GM23338 (cell line): ENCODE measurements around the gene TTLL6. TPM values are rescaled to one million over a fixed set of nuclear protein-coding genes. Genes with fewer than 3 reads are reported as not detected.

Source experiments
- ATAC-seq: fragments of 200-7000 bp; cut with Tn5 transposase; 3 replicates; pipeline ENCODE4 v1.9.1; 2020
- DNase-seq: peaks from one replicate; pipeline ENCODE4 v3.0.0-alpha.2; 2015; ENCODE audit warnings: low spot score
- H2AFZ ChIP-seq: fragments of 200-600 bp; sonication (generic); 2 replicates; pipeline ENCODE4 v1.8.0; 2016; ENCODE audit warnings: antibody characterized with exemption, mild to moderate bottlenecking, moderate library complexity
- H3F3A ChIP-seq: fragments of 200-600 bp; sonication (generic); replicated peaks from 2 replicates; pipeline ENCODE4 v1.8.0; 2017; ENCODE audit warnings: antibody characterized with exemption, mixed run types, low read depth
- H3K27ac ChIP-seq: fragments of 200-600 bp; sonication (generic); 2 replicates; pipeline ENCODE4 v1.6.1; 2016; ENCODE audit warnings: low read depth
- H3K27me3 ChIP-seq: fragments of 200-600 bp; sonication (generic); 2 replicates; pipeline ENCODE4 v1.8.0; 2016; ENCODE audit warnings: mild to moderate bottlenecking, mixed run types, moderate library complexity; ENCODE audit not compliant: insufficient read depth
- H3K36me3 ChIP-seq: fragments of 200-600 bp; sonication (generic); 2 replicates; pipeline ENCODE4 v1.8.0; 2016; ENCODE audit warnings: mild to moderate bottlenecking; ENCODE audit not compliant: insufficient read depth
- H3K4me1 ChIP-seq: fragments of 200-600 bp; sonication (generic); 2 replicates; pipeline ENCODE4 v1.8.0; 2016; ENCODE audit warnings: mild to moderate bottlenecking, moderate library complexity; ENCODE audit not compliant: insufficient read depth
- H3K4me2 ChIP-seq: fragments of 200-600 bp; sonication (generic); 2 replicates; pipeline ENCODE4 v1.7.1; 2017; ENCODE audit warnings: mixed run types
- H3K4me3 ChIP-seq: fragments of 200-600 bp; sonication (generic); 2 replicates; pipeline ENCODE4 v1.6.1; 2016; ENCODE audit warnings: mixed run types
- H3K79me2 ChIP-seq: fragments of 200-600 bp; sonication (generic); replicated peaks from 2 replicates; pipeline ENCODE4 v1.8.0; 2017; ENCODE audit warnings: mild to moderate bottlenecking; ENCODE audit not compliant: insufficient read depth
- H3K9me2 ChIP-seq: fragments of 200-600 bp; sonication (generic); 2 replicates; pipeline ENCODE4 v1.8.0; 2017; ENCODE audit not compliant: insufficient read depth
- H4K20me1 ChIP-seq: fragments of 200-600 bp; sonication (generic); replicated peaks from 2 replicates; pipeline ENCODE4 v1.8.0; 2017; ENCODE audit warnings: mild to moderate bottlenecking; ENCODE audit not compliant: insufficient read depth
- H3K27ac Mint-ChIP-seq: 2 replicates; pipeline ENCODE4 v1.8.0; 2020; ENCODE audit warnings: inconsistent platforms, mild to moderate bottlenecking, moderate library complexity, mixed read lengths
- H3K27me3 Mint-ChIP-seq: 3 replicates; pipeline ENCODE4 v1.8.0; 2022; ENCODE audit warnings: low read depth, mild to moderate bottlenecking, moderate library complexity, mixed read lengths, inconsistent platforms; ENCODE audit not compliant: insufficient read depth, poor library complexity
- H3K36me3 Mint-ChIP-seq: 3 replicates; pipeline ENCODE4 v1.8.0; 2021; ENCODE audit warnings: low read depth, mild to moderate bottlenecking, inconsistent platforms, moderate library complexity, mixed read lengths
- H3K4me1 Mint-ChIP-seq: 3 replicates; pipeline ENCODE4 v1.8.0; 2020; ENCODE audit warnings: mild to moderate bottlenecking, inconsistent platforms, mixed read lengths
- H3K4me3 Mint-ChIP-seq: 3 replicates; pipeline ENCODE4 v1.8.0; 2021; ENCODE audit warnings: moderate library complexity, mild to moderate bottlenecking, inconsistent platforms, mixed read lengths
- H3K9me3 Mint-ChIP-seq: 3 replicates; pipeline ENCODE4 v1.8.0; 2020; ENCODE audit warnings: moderate library complexity, mild to moderate bottlenecking, inconsistent platforms, mixed read lengths
- EZH2 ChIP-seq: fragments of 200-600 bp; sonication (generic); IDR thresholded peaks from one replicate; pipeline ENCODE4 v1.8.0; 2017; ENCODE audit warnings: antibody characterized with exemption, mild to moderate bottlenecking, low read depth; ENCODE audit not compliant: unreplicated experiment
- JUNB ChIP-seq: IDR thresholded peaks from one replicate; pipeline ENCODE4 v1.6.1; 2016; ENCODE audit warnings: antibody characterized with exemption; ENCODE audit not compliant: unreplicated experiment
- NANOG ChIP-seq: IDR thresholded peaks from 2 replicates; pipeline ENCODE4 v1.6.1; 2016; ENCODE audit warnings: antibody characterized with exemption, borderline replicate concordance
- REST ChIP-seq: IDR thresholded peaks from one replicate; pipeline ENCODE4 v1.6.1; 2018; ENCODE audit warnings: antibody characterized with exemption; ENCODE audit not compliant: unreplicated experiment
- STAT1 ChIP-seq: IDR thresholded peaks from one replicate; pipeline ENCODE4 v1.6.1; 2016; ENCODE audit warnings: antibody characterized with exemption; ENCODE audit not compliant: unreplicated experiment
- ZNF114 ChIP-seq: fragments of 250-450 bp; sonication (Bioruptor Pico); IDR thresholded peaks from 2 replicates; pipeline ENCODE4 v1.5.0; 2020; ENCODE audit warnings: mild to moderate bottlenecking, moderate library complexity
- polyA plus RNA-seq: library from polyadenylated mRNA; unstranded; fragments of >200 nt; fragmentation: Nextera tagmentation; extraction: Ambion mirVana; gene quantifications from 2 replicates; pipeline ENCODE4 v1.2.1, GENCODE V29; 2016
- total RNA-seq: library from RNA; depleted of rRNA; stranded (reverse); fragments of >200 nt; shearing (Covaris generic); gene quantifications from 2 replicates; pipeline ENCODE4 v1.2.3, GENCODE V29; 2014
- TF ChIP-seq, protein P1 (sequence below): IDR thresholded peaks from 2 replicates; pipeline ENCODE4 v1.6.1; 2016; ENCODE audit warnings: antibody characterized with exemption
- TF ChIP-seq, protein P2 (sequence below): fragments of 250-450 bp; sonication (Bioruptor Pico); IDR thresholded peaks from 2 replicates; pipeline ENCODE4 v1.5.0; 2020; ENCODE audit warnings: mild to moderate bottlenecking, moderate library complexity

TTLL6 gene
- total and polyA plus RNA-seq, 2 experiments from 2014 or later: 1.9 to 4.7 TPM

GRCh38 chr17:48738424-48738802, 78.6 kb downstream of the TTLL6 start:
- Mint-ChIP-seq H3K27ac (no peak overlapping the region), H3K27me3 (peaks cover 100% of the 10 kb centered on the region), H3K4me3 (no peak overlapping the region), H3K4me1 (peaks cover 10% of the 10 kb centered on the region), H3K36me3 (no peaks in the 10 kb centered on the region; the same call in 2 of the 3 replicates), H3K9me3 (peaks cover 7% of the 10 kb centered on the region; the same call in 2 of the 3 replicates)
- Histone ChIP-seq H3K27ac (no peak overlapping the region), H3K36me3 (no peaks in the 10 kb centered on the region), H4K20me1 (peaks cover 61% of the 10 kb centered on the region), H3K4me2 (peak overlapping the region; percentile 43; the same call in 1 of the 2 replicates), H3K4me3 (no peak overlapping the region), H3F3A (peaks cover 13% of the 10 kb centered on the region), H2AFZ (no peak overlapping the region), H3K79me2 (no peaks in the 10 kb centered on the region), H3K27me3 (peaks cover 100% of the 10 kb centered on the region), H3K4me1 (peaks cover 15% of the 10 kb centered on the region; the same call in 1 of the 2 replicates), H3K9me2 (no peaks in the 10 kb centered on the region)
- ATAC-seq: peak; percentile 44
- TF ChIP-seq ZNF114 (CRISPR knock-in tag) (no peak), JUNB (no peak), REST (no peak), STAT1 (no peak), NANOG (no peak), EZH2 (no peak)
- TF ChIP-seq, protein P1, sequence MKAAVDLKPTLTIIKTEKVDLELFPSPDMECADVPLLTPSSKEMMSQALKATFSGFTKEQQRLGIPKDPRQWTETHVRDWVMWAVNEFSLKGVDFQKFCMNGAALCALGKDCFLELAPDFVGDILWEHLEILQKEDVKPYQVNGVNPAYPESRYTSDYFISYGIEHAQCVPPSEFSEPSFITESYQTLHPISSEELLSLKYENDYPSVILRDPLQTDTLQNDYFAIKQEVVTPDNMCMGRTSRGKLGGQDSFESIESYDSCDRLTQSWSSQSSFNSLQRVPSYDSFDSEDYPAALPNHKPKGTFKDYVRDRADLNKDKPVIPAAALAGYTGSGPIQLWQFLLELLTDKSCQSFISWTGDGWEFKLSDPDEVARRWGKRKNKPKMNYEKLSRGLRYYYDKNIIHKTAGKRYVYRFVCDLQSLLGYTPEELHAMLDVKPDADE: no peak
- TF ChIP-seq, protein P2, sequence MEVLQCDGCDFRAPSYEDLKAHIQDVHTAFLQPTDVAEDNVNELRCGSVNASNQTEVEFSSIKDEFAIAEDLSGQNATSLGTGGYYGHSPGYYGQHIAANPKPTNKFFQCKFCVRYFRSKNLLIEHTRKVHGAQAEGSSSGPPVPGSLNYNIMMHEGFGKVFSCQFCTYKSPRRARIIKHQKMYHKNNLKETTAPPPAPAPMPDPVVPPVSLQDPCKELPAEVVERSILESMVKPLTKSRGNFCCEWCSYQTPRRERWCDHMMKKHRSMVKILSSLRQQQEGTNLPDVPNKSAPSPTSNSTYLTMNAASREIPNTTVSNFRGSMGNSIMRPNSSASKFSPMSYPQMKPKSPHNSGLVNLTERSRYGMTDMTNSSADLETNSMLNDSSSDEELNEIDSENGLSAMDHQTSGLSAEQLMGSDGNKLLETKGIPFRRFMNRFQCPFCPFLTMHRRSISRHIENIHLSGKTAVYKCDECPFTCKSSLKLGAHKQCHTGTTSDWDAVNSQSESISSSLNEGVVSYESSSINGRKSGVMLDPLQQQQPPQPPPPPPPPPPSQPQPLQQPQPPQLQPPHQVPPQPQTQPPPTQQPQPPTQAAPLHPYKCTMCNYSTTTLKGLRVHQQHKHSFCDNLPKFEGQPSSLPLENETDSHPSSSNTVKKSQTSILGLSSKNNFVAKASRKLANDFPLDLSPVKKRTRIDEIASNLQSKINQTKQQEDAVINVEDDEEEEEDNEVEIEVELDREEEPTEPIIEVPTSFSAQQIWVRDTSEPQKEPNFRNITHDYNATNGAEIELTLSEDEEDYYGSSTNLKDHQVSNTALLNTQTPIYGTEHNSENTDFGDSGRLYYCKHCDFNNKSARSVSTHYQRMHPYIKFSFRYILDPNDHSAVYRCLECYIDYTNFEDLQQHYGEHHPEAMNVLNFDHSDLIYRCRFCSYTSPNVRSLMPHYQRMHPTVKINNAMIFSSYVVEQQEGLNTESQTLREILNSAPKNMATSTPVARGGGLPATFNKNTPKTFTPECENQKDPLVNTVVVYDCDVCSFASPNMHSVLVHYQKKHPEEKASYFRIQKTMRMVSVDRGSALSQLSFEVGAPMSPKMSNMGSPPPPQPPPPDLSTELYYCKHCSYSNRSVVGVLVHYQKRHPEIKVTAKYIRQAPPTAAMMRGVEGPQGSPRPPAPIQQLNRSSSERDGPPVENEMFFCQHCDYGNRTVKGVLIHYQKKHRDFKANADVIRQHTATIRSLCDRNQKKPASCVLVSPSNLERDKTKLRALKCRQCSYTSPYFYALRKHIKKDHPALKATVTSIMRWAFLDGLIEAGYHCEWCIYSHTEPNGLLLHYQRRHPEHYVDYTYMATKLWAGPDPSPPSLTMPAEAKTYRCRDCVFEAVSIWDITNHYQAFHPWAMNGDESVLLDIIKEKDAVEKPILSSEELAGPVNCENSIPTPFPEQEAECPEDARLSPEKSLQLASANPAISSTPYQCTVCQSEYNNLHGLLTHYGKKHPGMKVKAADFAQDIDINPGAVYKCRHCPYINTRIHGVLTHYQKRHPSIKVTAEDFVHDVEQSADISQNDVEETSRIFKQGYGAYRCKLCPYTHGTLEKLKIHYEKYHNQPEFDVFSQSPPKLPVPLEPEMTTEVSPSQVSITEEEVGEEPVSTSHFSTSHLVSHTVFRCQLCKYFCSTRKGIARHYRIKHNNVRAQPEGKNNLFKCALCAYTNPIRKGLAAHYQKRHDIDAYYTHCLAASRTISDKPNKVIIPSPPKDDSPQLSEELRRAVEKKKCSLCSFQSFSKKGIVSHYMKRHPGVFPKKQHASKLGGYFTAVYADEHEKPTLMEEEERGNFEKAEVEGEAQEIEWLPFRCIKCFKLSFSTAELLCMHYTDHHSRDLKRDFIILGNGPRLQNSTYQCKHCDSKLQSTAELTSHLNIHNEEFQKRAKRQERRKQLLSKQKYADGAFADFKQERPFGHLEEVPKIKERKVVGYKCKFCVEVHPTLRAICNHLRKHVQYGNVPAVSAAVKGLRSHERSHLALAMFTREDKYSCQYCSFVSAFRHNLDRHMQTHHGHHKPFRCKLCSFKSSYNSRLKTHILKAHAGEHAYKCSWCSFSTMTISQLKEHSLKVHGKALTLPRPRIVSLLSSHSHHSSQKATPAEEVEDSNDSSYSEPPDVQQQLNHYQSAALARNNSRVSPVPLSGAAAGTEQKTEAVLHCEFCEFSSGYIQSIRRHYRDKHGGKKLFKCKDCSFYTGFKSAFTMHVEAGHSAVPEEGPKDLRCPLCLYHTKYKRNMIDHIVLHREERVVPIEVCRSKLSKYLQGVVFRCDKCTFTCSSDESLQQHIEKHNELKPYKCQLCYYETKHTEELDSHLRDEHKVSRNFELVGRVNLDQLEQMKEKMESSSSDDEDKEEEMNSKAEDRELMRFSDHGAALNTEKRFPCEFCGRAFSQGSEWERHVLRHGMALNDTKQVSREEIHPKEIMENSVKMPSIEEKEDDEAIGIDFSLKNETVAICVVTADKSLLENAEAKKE (CRISPR knock-in tag): no peak
- no peak for DNase-seq
